ENCODE results near the gene CFDP1.

- no peak for TF ChIP-seq CTCF (IDR thresholded peaks at IDR 0.05; ENCODE audit: low read depth, low read length, poor library complexity, severe bottlenecking)
- TF ChIP-seq EZH2phosphoT487 (IDR thresholded peaks at IDR 0.05; ENCODE audit: borderline replicate concordance, low read length) = no peak
Observed at GRCh38 chr16:75406943-75407342, 26.4 kb downstream of the CFDP1 start.

Data from DOHH2 (cell line).